Endometrial microvascular endothelial cells (primary cell): ENCODE results near the gene CGN. TPM values are rescaled to one million over a fixed set of nuclear protein-coding genes. Genes with fewer than 3 reads are reported as not detected.
"Not testable (repeated sequence)": the region's sequence is repeated elsewhere in the genome, so short reads cannot be mapped to it uniquely, and the experiment has no call there.

Experiments
- in situ Hi-C: cut with HindIII; loops from 2 replicates; pipeline ENCODE4 v1.10.0; 2017; ENCODE audit warnings: low sequenced_read_pairs, low pct_unique_long_range_greater_than_20kb; ENCODE audit errors: inconsistent ontology term
- total RNA-seq: library from RNA; depleted of rRNA; stranded (reverse); fragments of >200 nt; gene quantifications from one replicate; pipeline ENCODE4 v1.2.3, GENCODE V29; 2015; ENCODE audit errors: inconsistent ontology term

CGN gene
- total RNA-seq, 1 donor from 2014 or later, result 0.09 TPM

DNA sequence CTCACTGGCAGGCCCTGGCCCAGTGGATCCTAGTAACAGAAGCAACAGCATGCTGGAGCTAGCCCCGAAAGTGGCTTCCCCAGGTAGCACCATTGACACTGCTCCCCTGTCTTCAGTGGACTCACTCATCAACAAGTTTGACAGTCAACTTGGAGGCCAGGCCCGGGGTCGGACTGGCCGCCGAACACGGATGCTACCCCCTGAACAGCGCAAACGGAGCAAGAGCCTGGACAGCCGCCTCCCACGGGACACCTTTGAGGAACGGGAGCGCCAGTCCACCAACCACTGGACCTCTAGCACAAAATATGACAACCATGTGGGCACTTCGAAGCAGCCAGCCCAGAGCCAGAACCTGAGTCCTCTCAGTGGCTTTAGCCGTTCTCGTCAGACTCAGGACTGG lies 7.7 kb downstream of the CGN start:
- in situ Hi-C loops, result no loop called here

GRCh38 chr1:151519667-151520066 lies 8.5 kb downstream of the CGN start:
- in situ Hi-C loops, result no loop called here

DNA sequence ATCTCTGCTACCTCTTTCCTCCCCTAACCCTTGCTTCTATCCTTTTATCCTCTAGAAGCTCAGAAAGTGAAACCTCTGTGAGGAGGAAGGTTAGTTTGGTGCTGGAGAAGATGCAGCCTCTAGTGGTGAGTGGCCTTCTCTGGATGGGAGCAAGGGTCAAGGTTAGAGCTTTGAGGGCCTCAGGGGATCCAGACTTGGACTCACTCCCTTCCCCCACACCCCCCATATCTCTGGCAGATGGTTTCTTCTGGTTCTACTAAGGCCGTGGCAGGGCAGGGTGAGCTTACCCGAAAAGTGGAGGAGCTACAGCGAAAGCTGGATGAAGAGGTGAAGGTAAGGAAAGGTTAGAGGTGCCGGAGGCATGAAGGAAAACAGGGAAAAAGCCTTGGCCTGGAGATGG lies 9.2 kb downstream of the CGN start:
- in situ Hi-C loops, result no loop called here

DNA sequence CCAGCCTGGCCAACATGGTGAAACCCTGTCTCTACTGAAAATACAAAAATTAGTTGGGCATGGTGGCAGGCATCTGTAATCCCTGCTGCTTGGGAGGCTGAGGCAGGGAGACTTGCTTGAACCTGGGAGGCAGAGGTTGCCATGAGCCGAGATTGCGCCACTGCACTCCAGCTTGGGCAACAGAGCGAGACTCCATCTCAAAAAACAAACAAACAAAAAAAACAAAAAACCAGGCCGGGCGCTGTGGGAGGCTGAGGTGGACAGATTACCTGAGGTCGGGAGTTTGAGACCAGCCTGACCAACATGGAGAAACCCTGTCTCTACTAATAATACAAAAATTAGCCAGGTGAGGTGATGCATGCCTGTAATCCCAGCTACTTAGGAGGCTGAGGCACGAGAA lies 11.2 kb downstream of the CGN start:
- in situ Hi-C loops, result not testable (repeated sequence)

- in situ Hi-C loops, result no loop called here
Measured at GRCh38 chr1:151523326-151523725, 12.1 kb downstream of the CGN start.

DNA sequence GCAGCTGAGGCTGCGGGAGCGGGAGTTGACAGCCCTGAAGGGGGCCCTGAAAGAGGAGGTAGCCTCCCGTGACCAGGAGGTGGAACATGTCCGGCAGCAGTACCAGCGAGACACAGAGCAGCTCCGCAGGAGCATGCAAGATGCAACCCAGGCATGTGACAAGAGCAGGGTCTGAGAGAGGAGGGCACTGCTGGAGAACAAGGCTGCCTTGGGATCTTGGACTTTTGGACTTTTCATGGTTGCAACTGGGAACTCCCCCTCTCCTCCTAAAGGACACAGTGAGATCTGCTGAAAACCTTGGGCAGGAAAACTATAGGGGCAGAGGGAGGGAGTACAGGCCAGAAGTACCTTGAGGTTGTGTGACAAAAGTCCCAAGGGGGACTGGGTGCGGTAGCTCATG lies 13.5 kb downstream of the CGN start:
- in situ Hi-C loops, result no loop called here

DNA sequence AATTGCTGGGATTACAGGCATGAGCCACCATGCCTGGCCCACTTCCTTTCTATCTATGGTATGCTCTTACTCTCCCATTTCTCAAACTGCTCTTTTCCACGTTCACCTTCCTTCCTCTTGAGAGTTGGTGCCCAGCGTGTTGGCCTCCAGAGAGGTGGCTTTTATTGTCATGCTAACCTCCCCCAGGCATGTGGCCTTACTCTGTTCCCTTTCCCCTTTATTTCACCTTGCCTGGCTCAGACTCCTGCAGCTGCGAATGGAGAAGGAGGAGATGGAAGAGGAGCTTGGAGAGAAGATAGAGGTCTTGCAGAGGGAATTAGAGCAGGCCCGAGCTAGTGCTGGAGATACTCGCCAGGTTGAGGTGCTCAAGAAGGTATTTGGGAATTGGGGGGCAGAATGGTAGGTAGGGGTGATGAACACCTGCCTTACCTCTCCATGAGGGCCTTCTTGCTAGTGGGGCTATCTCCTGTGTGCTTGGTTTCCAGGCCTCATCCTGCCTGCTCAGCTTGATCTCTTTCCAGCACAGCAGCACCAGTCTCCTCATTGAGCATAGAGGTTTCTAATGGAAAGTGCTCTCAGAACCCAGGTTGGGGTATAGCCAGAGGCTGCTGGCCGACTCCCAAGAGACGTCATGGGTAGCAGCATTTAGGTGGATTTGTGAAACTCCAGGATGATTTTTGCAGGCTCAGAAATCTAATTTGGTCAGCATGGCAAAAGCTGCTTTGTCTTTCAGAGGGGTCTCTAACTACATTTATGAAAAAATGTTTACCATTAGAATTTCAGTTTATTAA lies 15.7 kb downstream of the CGN start:
- in situ Hi-C loops, result no loop called here

GRCh38 chr1:151529211-151529702 lies 18.1 kb downstream of the CGN start:
- in situ Hi-C loops, result no loop called here

- in situ Hi-C loops, result no loop called here
Measured at GRCh38 chr1:151529781-151530180, 18.6 kb downstream of the CGN start.

GRCh38 chr1:151530461-151530860 lies 19.3 kb downstream of the CGN start:
- in situ Hi-C loops, result no loop called here

GRCh38 chr1:151533870-151534269 lies 22.7 kb downstream of the CGN start:
- in situ Hi-C loops, result no loop called here

GRCh38 chr1:151534662-151535278 lies 23.6 kb downstream of the CGN start:
- in situ Hi-C loops, result no loop called here

GRCh38 chr1:151535326-151536271 lies 24.4 kb downstream of the CGN start:
- in situ Hi-C loops, result no loop called here

DNA sequence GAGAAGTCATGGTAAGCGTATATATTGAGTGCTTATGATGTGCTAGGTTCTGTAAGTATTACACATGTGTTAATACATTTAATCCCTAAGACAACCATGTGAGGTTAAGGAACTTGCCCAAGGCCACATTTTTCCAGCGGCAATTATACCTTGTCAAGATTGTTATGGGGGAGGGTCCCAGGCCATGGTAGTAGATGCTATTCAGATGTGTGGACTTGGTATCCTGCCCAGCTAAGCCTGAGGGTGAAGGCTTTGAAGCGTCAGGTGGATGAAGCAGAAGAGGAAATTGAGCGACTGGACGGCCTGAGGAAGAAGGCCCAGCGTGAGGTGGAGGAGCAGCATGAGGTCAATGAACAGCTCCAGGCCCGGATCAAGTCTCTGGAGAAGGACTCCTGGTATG lies 25.3 kb downstream of the CGN start:
- in situ Hi-C loops, result no loop called here

- in situ Hi-C loops, result no loop called here
Measured at GRCh38 chr1:151537112-151537511, 25.9 kb downstream of the CGN start.

GRCh38 chr1:151539321-151540020 lies 28.3 kb downstream of the CGN start:
- in situ Hi-C loops, result no loop called here

DNA sequence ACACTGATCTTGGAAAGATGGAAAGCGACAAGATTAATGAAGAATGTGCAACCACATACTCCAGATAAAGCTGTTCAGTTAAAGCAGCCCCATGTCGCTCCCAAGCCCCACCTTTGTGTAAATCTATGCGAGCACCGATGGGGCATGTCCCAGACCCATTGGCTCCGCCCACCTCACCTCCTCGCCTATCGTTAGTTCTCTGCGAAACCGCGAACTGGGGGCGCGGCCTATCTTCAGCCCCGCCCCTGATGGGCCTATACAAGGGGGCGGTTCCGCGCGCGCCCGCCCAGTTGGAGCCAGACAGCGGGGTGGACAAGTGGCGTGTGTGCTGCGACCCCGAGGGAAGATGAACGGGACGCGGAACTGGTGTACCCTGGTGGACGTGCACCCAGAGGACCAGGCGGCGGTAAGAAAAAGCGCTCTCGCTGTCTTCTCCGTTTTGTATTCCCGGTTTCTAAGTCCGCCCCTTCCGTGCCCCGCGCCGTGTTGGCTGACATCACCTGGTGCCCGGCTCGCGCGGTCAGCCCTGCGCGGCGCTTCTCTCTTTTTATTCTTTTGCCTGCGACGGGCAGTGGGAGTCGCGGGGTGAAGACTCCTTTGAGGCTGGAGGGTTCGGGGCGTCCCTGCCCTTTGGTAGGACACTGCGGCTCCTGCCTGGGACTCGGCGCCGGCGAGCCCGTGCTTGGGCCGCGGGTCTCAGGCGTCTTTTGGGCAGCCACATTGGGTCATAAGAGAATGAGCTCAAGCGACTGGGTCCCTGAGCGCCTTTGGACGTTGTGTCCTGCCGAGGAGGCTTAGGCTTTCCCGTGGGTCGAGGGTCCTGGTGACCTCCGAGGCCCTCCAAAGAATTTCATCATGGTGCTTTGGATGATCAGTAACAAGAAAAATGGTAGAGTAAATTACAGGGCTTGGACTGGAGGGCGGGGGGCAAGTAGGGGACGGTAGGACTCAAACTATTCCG lies 29.1 kb downstream of the CGN start, which contains the start of gene TUFT1:
TSS of gene TUFT1 (plus strand) at position 289 of the 961 bp plus-strand sequence. CDS start at position 347, 58 bp downstream.
- in situ Hi-C loops, result no loop called here

- in situ Hi-C loops, result no loop called here
Measured at GRCh38 chr1:151540982-151541377, 29.8 kb downstream of the CGN start.
